Sigmoid colon (tissue), 7 donors: ENCODE measurements around the gene DDX18. TPM values are rescaled to one million over a fixed set of nuclear protein-coding genes. Genes with fewer than 3 reads are reported as not detected.
"Not testable (repeated sequence)": the region's sequence is repeated elsewhere in the genome, so short reads cannot be mapped to it uniquely, and the experiment has no call there.

ENCODE experiments used
- DNase-seq: peaks from one replicate; pipeline ENCODE4 v3.0.0-alpha.2; 2019
- H3K27ac ChIP-seq, 4 donors: fragments of 200-600 bp; sonication (generic); one replicate each; pipeline ENCODE4 v1.5.1; 2016 to 2019; ENCODE audit warnings: mild to moderate bottlenecking in 1 of 4
- H3K27me3 ChIP-seq, 3 donors: fragments of 200-600 bp; sonication (generic); one replicate each; pipeline ENCODE4 v1.5.1; 2019; ENCODE audit warnings: mild to moderate bottlenecking in 1 of 3
- H3K36me3 ChIP-seq, 4 donors: fragments of 200-600 bp; sonication (generic); one replicate each; pipeline ENCODE4 v1.5.1; 2016 to 2019
- H3K4me1 ChIP-seq, 4 donors: fragments of 200-600 bp; sonication (generic); one replicate each; pipeline ENCODE4 v1.5.1; 2017 to 2019
- H3K4me3 ChIP-seq, 4 donors: fragments of 200-600 bp; sonication (generic); one replicate each; pipeline ENCODE4 v1.5.1; 2017 to 2019; ENCODE audit warnings: mild to moderate bottlenecking in 2 of 4, moderate library complexity in 1 of 4
- H3K9me3 ChIP-seq, 4 donors: fragments of 200-600 bp in 3 of 4; sonication (generic) in 3 of 4; one replicate each; pipeline versions ENCODE4 v1.5.1 to v1.6.1; 2013 to 2019
- CTCF ChIP-seq, 4 experiments: fragments of 450-650 bp in 3 of 4; fragments of 200-600 bp in 1 of 4; IDR thresholded peaks; one replicate each; pipeline ENCODE4 v1.5.1; 2016 to 2019; ENCODE audit warnings: antibody characterized with exemption in 4 of 4, mild to moderate bottlenecking in 3 of 4, moderate library complexity in 2 of 4
- EP300 ChIP-seq, 4 donors: sonication (generic); formaldehyde crosslinking; IDR thresholded peaks; one replicate each; pipeline ENCODE4 v1.6.1; 2017; ENCODE audit warnings: antibody characterized with exemption in 4 of 4
- POLR2A ChIP-seq, 2 donors: fragments of 450-650 bp; IDR thresholded peaks; one replicate each; pipeline ENCODE4 v1.6.1; 2016; ENCODE audit warnings: antibody characterized with exemption in 2 of 2, mild to moderate bottlenecking in 2 of 2, moderate library complexity in 2 of 2
- POLR2AphosphoS5 ChIP-seq, 4 donors: sonication (generic); formaldehyde crosslinking; IDR thresholded peaks; one replicate each; pipeline ENCODE4 v1.6.1; 2017; ENCODE audit warnings: antibody characterized with exemption in 4 of 4
- WGBS, 2 donors: extraction: QIAGEN DNeasy Blood & Tissue Kit; methylation state at CpG; one replicate each; pipeline ENCODE4 v1.1.7; 2013; 5-methylcytosine and 5-hydroxymethylcytosine counted together
- intact Hi-C: fragments of 100-400 bp; cut with DNase I; formaldehyde crosslinking; loops from one replicate; pipeline ENCODE4 v1.15.1; 2023
- polyA plus RNA-seq, 3 donors: library from polyadenylated mRNA; stranded (reverse); fragments of 200-250 nt; gene quantifications; one replicate each; pipeline ENCODE4 v1.2.3, GENCODE V29; 2013
- total RNA-seq, 4 donors: library from RNA; depleted of rRNA; stranded (reverse); fragments of >200 nt; gene quantifications; one replicate each; pipeline ENCODE4 v1.1.0, GENCODE V29; 2016
- donor health status: healthy with polysubstance abuse.
- donor health status: Bipolar disorder and iron deficiency.
- donor health status: healthy.

The DDX18 gene
- total and polyA plus RNA-seq, 7 donors = 18.0 to 41.0 (median 33.0) TPM

- Histone ChIP-seq H3K4me1 (peaks cover 0 to 19% (median 16%) of the 10 kb centered on the region in 4 donors), H3K9me3 (no peaks in the 10 kb centered on the region), H3K4me3 (no peak overlapping the region), H3K27ac (no peak overlapping the region), H3K36me3 (peaks cover 11 to 66% (median 42%) of the 10 kb centered on the region in 4 donors), H3K27me3 (no peaks in the 10 kb centered on the region)
- intact Hi-C loops = loop anchor here (10.0 kb wide), 2 partner anchors 266 to 1546 kb away; partner anchors contain the start of genes C2orf76, DBI and INSIG2
- 92 to 93% methylated on average over 3 of the region's 3 CpGs for WGBS, 2 donors
- TF ChIP-seq EP300 (IDR thresholded peaks at IDR 0.05) (no peak), CTCF (IDR thresholded peaks at IDR 0.05) (no peak), POLR2A (IDR thresholded peaks at IDR 0.05) (no peak), POLR2AphosphoS5 (IDR thresholded peaks at IDR 0.05) (no peak)
- no peak for DNase-seq
Observed at GRCh38 chr2:117818921-117819320, 4.4 kb downstream of the DDX18 start.

- no peak overlapping the region for H3K4me3 ChIP-seq
- WGBS, 2 donors = 71 to 85% methylated on average over 1 of the region's 1 CpG
- H3K27ac ChIP-seq = no peak overlapping the region
- peaks cover 0 to 15% (median 11%) of the 10 kb centered on the region in 4 donors for H3K4me1 ChIP-seq
- intact Hi-C loops = no loop called here
- TF ChIP-seq EP300 (IDR thresholded peaks at IDR 0.05) (no peak), POLR2AphosphoS5 (IDR thresholded peaks at IDR 0.05) (no peak), POLR2A (IDR thresholded peaks at IDR 0.05) (no peak), CTCF (IDR thresholded peaks at IDR 0.05) (no peak)
- H3K9me3 ChIP-seq = no peaks in the 10 kb centered on the region
- H3K36me3 ChIP-seq = peaks cover 11 to 82% (median 53%) of the 10 kb centered on the region in 4 donors
- H3K27me3 ChIP-seq = no peaks in the 10 kb centered on the region
- DNase-seq = no peak
Observed at GRCh38 chr2:117820444-117820843, 6.0 kb downstream of the DDX18 start.

- Histone ChIP-seq H3K4me3 (no peak overlapping the region), H3K9me3 (no peaks in the 10 kb centered on the region), H3K4me1 (no peaks in the 10 kb centered on the region), H3K36me3 (peaks cover 32 to 100% (median 76%) of the 10 kb centered on the region in 4 donors), H3K27me3 (no peaks in the 10 kb centered on the region), H3K27ac (no peak overlapping the region)
- 94 to 95% methylated on average over 8 of the region's 8 CpGs for WGBS, 2 donors
- no peak for DNase-seq
- intact Hi-C loops = no loop called here
- TF ChIP-seq EP300 (IDR thresholded peaks at IDR 0.05) (no peak), CTCF (IDR thresholded peaks at IDR 0.05) (no peak), POLR2A (IDR thresholded peaks at IDR 0.05) (no peak), POLR2AphosphoS5 (IDR thresholded peaks at IDR 0.05) (no peak)
Observed at GRCh38 chr2:117825437-117825836, 10.9 kb downstream of the DDX18 start.

- intact Hi-C loops, H3K4me3 ChIP-seq, H3K4me1 ChIP-seq, DNase-seq, H3K27me3 ChIP-seq, H3K27ac ChIP-seq, H3K9me3 ChIP-seq: not testable (repeated sequence)
- 96 to 97% methylated on average over 5 of the region's 5 CpGs for WGBS, 2 donors
- peaks cover 25 to 98% (median 60%) of the 10 kb centered on the region in 4 donors for H3K36me3 ChIP-seq
Observed at GRCh38 chr2:117827464-117827863, 13.0 kb downstream of the DDX18 start.

- Histone ChIP-seq H3K27me3 (no peaks in the 10 kb centered on the region), H3K36me3 (peaks cover 25 to 98% (median 52%) of the 10 kb centered on the region in 4 donors), H3K27ac (no peak overlapping the region), H3K4me3 (no peak overlapping the region), H3K4me1 (no peaks in the 10 kb centered on the region), H3K9me3 (no peaks in the 10 kb centered on the region)
- intact Hi-C loops = no loop called here
- TF ChIP-seq POLR2AphosphoS5 (IDR thresholded peaks at IDR 0.05) (no peak), CTCF (IDR thresholded peaks at IDR 0.05) (no peak), POLR2A (IDR thresholded peaks at IDR 0.05) (no peak), EP300 (IDR thresholded peaks at IDR 0.05) (no peak)
- WGBS, 2 donors = 56 to 83% methylated on average over 2 of the region's 2 CpGs
- no peak for DNase-seq
Observed at GRCh38 chr2:117828870-117829269, 14.4 kb downstream of the DDX18 start.
